Uterus (tissue), 4 donors: Measurements from ENCODE around the gene TWSG1. TPM values are rescaled to one million over a fixed set of nuclear protein-coding genes. Genes with fewer than 3 reads are reported as not detected.
"Not testable (repeated sequence)": the region's sequence is repeated elsewhere in the genome, so short reads cannot be mapped to it uniquely, and the experiment has no call there.

Experiments used
- DNase-seq, 2 donors: peaks; one replicate each; pipeline ENCODE4 v3.0.0-alpha.2; 2019 to 2020
- H3K27ac ChIP-seq, 2 donors: fragments of 200-600 bp; sonication (generic); 1 replicate in 1 of 2; 2 replicates in 1 of 2; pipeline ENCODE4 v1.5.1; 2016 to 2018
- H3K27me3 ChIP-seq, 2 donors: fragments of 200-600 bp; sonication (generic); one replicate each; pipeline ENCODE4 v1.5.1; 2018 to 2019; ENCODE audit warnings: control low read depth in 1 of 2
- H3K36me3 ChIP-seq, 2 donors: fragments of 200-600 bp; sonication (generic); one replicate each; pipeline ENCODE4 v1.5.1; 2019; ENCODE audit warnings: control low read depth in 1 of 2
- H3K4me1 ChIP-seq, 2 donors: fragments of 200-600 bp; sonication (generic); one replicate each; pipeline ENCODE4 v1.5.1; 2018 to 2019; ENCODE audit warnings: control low read depth in 1 of 2
- H3K4me3 ChIP-seq, 2 donors: fragments of 200-600 bp; sonication (generic); 1 replicate in 1 of 2; 2 replicates in 1 of 2; pipeline ENCODE4 v1.5.1; 2018 to 2019; ENCODE audit warnings: mild to moderate bottlenecking in 1 of 2
- H3K9me3 ChIP-seq, 2 donors: fragments of 200-600 bp; sonication (generic); one replicate each; pipeline ENCODE4 v1.5.1; 2019; ENCODE audit warnings: control low read depth in 1 of 2
- POLR2A ChIP-seq, 2 donors: fragments of 450-650 bp; IDR thresholded peaks; one replicate each; pipeline ENCODE4 v1.6.1; 2016; ENCODE audit warnings: antibody characterized with exemption in 2 of 2, mild to moderate bottlenecking in 1 of 2, moderate library complexity in 1 of 2
- intact Hi-C: fragments of 100-400 bp; cut with DNase I; formaldehyde crosslinking; loops from one replicate; pipeline ENCODE4 v1.15.1; 2023; ENCODE audit warnings: low total_unique reads
- total RNA-seq, 4 donors: library from RNA; depleted of rRNA in 3 of 4; stranded (reverse); fragments of >200 nt in 3 of 4; gene quantifications; one replicate each; pipeline versions ENCODE4 v1.1.0 to v1.2.4, GENCODE V29; 2014 to 2023
- TF ChIP-seq, protein P1 (sequence below), 4 experiments: fragments of 200-600 bp in 2 of 4; fragments of 450-650 bp in 2 of 4; sonication (generic) in 2 of 4; IDR thresholded peaks; one replicate each; pipeline ENCODE4 v1.5.1; 2016 to 2019; ENCODE audit warnings: antibody characterized with exemption in 4 of 4, mild to moderate bottlenecking in 2 of 4, moderate library complexity in 1 of 4
- donor health status: DM: yes; HTN: yes; CAD: no.

The TWSG1 gene
- total RNA-seq, 4 donors from 2014 or later: 47.6 to 198 (median 61.0) TPM

DNA sequence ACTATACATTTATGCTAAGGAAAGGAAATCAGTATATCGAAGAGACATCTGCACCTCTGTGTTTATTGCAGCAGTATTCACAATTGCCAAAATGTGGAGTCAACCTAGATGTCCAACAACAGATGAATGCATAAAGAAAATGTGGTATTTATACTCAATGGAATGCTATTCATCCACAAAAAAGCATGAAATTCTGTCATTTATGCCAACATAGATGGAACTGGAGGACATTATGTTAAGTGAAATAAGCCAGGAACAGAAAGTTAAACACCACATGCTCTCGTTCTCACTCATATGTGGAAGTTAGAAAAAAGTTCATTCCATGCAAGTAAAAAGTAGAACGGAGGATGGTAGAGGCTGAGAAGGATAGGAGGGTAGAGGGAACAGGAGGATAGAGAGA lies 59.5 kb downstream of the TWSG1 start:
- TF ChIP-seq, protein P1, sequence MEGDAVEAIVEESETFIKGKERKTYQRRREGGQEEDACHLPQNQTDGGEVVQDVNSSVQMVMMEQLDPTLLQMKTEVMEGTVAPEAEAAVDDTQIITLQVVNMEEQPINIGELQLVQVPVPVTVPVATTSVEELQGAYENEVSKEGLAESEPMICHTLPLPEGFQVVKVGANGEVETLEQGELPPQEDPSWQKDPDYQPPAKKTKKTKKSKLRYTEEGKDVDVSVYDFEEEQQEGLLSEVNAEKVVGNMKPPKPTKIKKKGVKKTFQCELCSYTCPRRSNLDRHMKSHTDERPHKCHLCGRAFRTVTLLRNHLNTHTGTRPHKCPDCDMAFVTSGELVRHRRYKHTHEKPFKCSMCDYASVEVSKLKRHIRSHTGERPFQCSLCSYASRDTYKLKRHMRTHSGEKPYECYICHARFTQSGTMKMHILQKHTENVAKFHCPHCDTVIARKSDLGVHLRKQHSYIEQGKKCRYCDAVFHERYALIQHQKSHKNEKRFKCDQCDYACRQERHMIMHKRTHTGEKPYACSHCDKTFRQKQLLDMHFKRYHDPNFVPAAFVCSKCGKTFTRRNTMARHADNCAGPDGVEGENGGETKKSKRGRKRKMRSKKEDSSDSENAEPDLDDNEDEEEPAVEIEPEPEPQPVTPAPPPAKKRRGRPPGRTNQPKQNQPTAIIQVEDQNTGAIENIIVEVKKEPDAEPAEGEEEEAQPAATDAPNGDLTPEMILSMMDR (IDR thresholded peaks at IDR 0.05): no peak
- TF ChIP-seq POLR2A (IDR thresholded peaks at IDR 0.05): no peak
- Histone ChIP-seq H3K9me3 (no peaks in the 10 kb centered on the region), H3K4me1 (no peaks in the 10 kb centered on the region), H3K27ac (no peak overlapping the region), H3K4me3 (no peak overlapping the region), H3K36me3 (no peaks in the 10 kb centered on the region), H3K27me3 (no peaks in the 10 kb centered on the region)
- DNase-seq: no peak
- intact Hi-C loops: no loop called here

DNA sequence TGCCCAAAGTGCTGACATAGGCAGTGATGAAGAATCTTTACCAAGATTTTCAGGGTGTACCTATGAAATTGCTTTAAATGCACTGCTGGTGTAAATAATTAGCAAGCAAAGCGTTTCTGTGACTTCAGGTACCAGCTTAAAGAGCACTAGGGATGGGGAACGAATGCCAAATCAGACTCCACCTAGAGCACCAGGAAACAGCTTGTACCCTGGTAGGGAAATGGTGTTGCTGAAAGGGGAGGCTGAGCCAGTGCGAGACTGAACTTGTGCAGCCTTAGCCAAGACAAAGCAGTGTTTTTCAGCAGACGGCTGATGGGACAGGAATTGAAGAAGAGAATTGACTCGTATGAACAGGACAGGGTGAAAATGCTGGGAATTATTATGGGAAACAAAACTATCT lies 65.6 kb downstream of the TWSG1 start:
- H3K36me3 ChIP-seq: no peaks in the 10 kb centered on the region

GRCh38 chr18:9401176-9401575 lies 66.6 kb downstream of the TWSG1 start:
- Histone ChIP-seq H3K36me3 (no peaks in the 10 kb centered on the region), H3K4me3 (no peak overlapping the region), H3K27ac (no peak overlapping the region), H3K4me1 (no peaks in the 10 kb centered on the region), H3K9me3 (no peaks in the 10 kb centered on the region), H3K27me3 (no peaks in the 10 kb centered on the region)
- intact Hi-C loops: no loop called here
- no peak for DNase-seq
- TF ChIP-seq, protein P1 (IDR thresholded peaks at IDR 0.05): no peak
- TF ChIP-seq POLR2A (IDR thresholded peaks at IDR 0.05): no peak

More for the DNA sequence above, 65.6 kb downstream of the TWSG1 start:
- intact Hi-C loops: no loop called here
- Histone ChIP-seq H3K4me1 (no peaks in the 10 kb centered on the region), H3K27ac (no peak overlapping the region), H3K9me3 (no peaks in the 10 kb centered on the region), H3K27me3 (no peaks in the 10 kb centered on the region), H3K4me3 (no peak overlapping the region)
- DNase-seq: no peak
- TF ChIP-seq, protein P1 (IDR thresholded peaks at IDR 0.05): no peak
- TF ChIP-seq POLR2A (IDR thresholded peaks at IDR 0.05): no peak

DNA sequence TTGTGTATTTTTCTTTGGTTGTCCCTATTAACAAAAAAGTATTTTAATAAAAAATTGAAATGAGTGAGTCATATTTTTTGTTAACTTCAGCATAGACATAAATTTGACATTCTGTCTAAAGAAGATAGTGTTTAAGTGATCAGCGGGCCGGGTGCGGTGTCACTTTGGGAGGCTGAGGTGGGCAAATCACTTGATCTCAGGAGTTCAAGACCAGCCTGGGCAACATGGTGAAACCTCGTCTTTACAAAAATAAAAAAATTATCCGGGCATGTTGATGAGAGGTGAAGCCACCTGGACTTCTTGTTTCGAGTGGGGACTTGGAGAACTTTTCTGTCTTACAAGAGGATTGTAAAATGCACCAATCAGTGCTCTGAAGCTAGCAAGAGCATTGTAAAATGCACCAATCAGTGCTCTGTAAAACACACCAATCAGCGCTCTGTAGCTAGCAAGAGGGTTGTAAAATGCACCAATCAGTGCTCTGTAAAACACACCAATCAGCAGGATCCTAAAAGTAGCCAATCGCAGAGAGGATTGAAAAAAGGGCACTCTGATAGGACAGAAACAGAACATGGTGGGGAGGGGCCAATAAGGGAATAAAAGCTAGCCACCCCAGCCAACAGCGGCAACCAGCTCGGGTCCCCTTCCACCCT lies 67.9 kb downstream of the TWSG1 start:
- DNase-seq, intact Hi-C loops, H3K4me1 ChIP-seq: not testable (repeated sequence)

GRCh38 chr18:9403795-9404564 lies 69.4 kb downstream of the TWSG1 start:
- H3K36me3 ChIP-seq: no peaks in the 10 kb centered on the region
- H3K9me3 ChIP-seq: no peaks in the 10 kb centered on the region
- peak overlapping the region in 1 of 2 donors; percentile 11 for H3K27ac ChIP-seq
- no peaks in the 10 kb centered on the region for H3K4me1 ChIP-seq
- no peak for TF ChIP-seq POLR2A (IDR thresholded peaks at IDR 0.05)
- TF ChIP-seq, protein P1 (IDR thresholded peaks at IDR 0.05): no peak
- DNase-seq: no peak
- intact Hi-C loops: no loop called here
- no peak overlapping the region for H3K4me3 ChIP-seq
- H3K27me3 ChIP-seq: no peaks in the 10 kb centered on the region

More for the DNA sequence above, 67.9 kb downstream of the TWSG1 start:
- H3K27me3 ChIP-seq, H3K9me3 ChIP-seq, H3K4me3 ChIP-seq, H3K27ac ChIP-seq, H3K36me3 ChIP-seq: not testable (repeated sequence)
